ENCODE data around the gene ZNF141. TPM values are rescaled to one million over a fixed set of nuclear protein-coding genes. Genes with fewer than 3 reads are reported as not detected.
A peak's percentile ranks its signal among the peaks of the same experiment; 100 is the strongest.
"Not testable (repeated sequence)": the region's sequence is repeated elsewhere in the genome, so short reads cannot be mapped to it uniquely, and the experiment has no call there.

Gene ZNF141
- 10.5 TPM for polyA plus RNA-seq

GRCh38 chr4:337143-337931 lies at the start of gene ZNF141:
TSS of gene ZNF141 (plus strand) at chr4:337814. CDS start at chr4:337984, 170 bp downstream.
- peaks cover 3 to 26% (median 20%) of the 10 kb centered on the region in 3 donors for H3K9me3 Mint-ChIP-seq
- peak within 1 kb of the TSS; percentile 96 to 99 (median 97) for H3K27ac Mint-ChIP-seq
- peak within 1 kb of the TSS; percentile 95 to 100 (median 98) for H3K4me3 Mint-ChIP-seq
- H3K36me3 Mint-ChIP-seq: peaks cover 16% of the 10 kb centered on the region
- H3K4me1 Mint-ChIP-seq: peaks cover 16 to 31% (median 28%) of the 10 kb centered on the region in 3 donors
- H3K27me3 Mint-ChIP-seq: no peaks in the 10 kb centered on the region

GRCh38 chr4:288891-289290 lies 48.7 kb upstream of the ZNF141 start:
- no peaks in the 10 kb centered on the region for H3K27me3 Mint-ChIP-seq
- H3K9me3 Mint-ChIP-seq: peaks cover 14 to 28% (median 25%) of the 10 kb centered on the region in 3 donors
- no peak overlapping the region for H3K27ac Mint-ChIP-seq
- H3K4me1 Mint-ChIP-seq: no peaks in the 10 kb centered on the region
- H3K36me3 Mint-ChIP-seq: peaks cover 4% of the 10 kb centered on the region
- H3K4me3 Mint-ChIP-seq: no peak overlapping the region

GRCh38 chr4:294732-295131 lies 42.9 kb upstream of the ZNF141 start:
- Mint-ChIP-seq H3K27ac (no peak overlapping the region), H3K4me3 (no peak overlapping the region), H3K27me3 (no peaks in the 10 kb centered on the region), H3K36me3 (peaks cover 2% of the 10 kb centered on the region), H3K4me1 (no peaks in the 10 kb centered on the region), H3K9me3 (peaks cover 9 to 27% (median 14%) of the 10 kb centered on the region in 3 donors)

- peaks cover 1% of the 10 kb centered on the region for H3K27me3 Mint-ChIP-seq
- H3K4me1 Mint-ChIP-seq: peaks cover 5 to 11% (median 6%) of the 10 kb centered on the region in 3 donors
- H3K4me3 Mint-ChIP-seq: no peak overlapping the region
- H3K36me3 Mint-ChIP-seq: peaks cover 6% of the 10 kb centered on the region
- H3K27ac Mint-ChIP-seq: no peak overlapping the region
- peaks cover 5 to 30% (median 27%) of the 10 kb centered on the region in 3 donors for H3K9me3 Mint-ChIP-seq
Observed at GRCh38 chr4:302381-302780, 35.2 kb upstream of the ZNF141 start.

GRCh38 chr4:304516-304915 lies 33.1 kb upstream of the ZNF141 start:
- Mint-ChIP-seq H3K4me1 (peaks cover 5 to 11% (median 9%) of the 10 kb centered on the region in 3 donors), H3K9me3 (peaks cover 5 to 27% (median 23%) of the 10 kb centered on the region in 3 donors)
- not testable (repeated sequence) for H3K27ac Mint-ChIP-seq

GRCh38 chr4:304969-305680 lies 32.5 kb upstream of the ZNF141 start, which contains the start of gene ZNF732:
TSS of gene ZNF732 (minus strand) at chr4:305474. CDS start at chr4:305310, 164 bp downstream.
- Mint-ChIP-seq H3K4me1 (peaks cover 5 to 11% (median 9%) of the 10 kb centered on the region in 3 donors), H3K9me3 (peaks cover 5 to 27% (median 25%) of the 10 kb centered on the region in 3 donors), H3K4me3 (peak within 1 kb of the TSS in 3 of 4 donors; percentile 5 to 70 (median 59)), H3K27me3 (peaks cover 1% of the 10 kb centered on the region), H3K27ac (peak within 1 kb of the TSS; percentile 34 to 79 (median 58)), H3K36me3 (peaks cover 5% of the 10 kb centered on the region)

More at GRCh38 chr4:304516-304915, 33.1 kb upstream of the ZNF141 start:
- H3K36me3 Mint-ChIP-seq, H3K27me3 Mint-ChIP-seq: not testable (repeated sequence)
- peak overlapping the region in 1 of 4 donors; percentile 55 for H3K4me3 Mint-ChIP-seq

- H3K4me3 Mint-ChIP-seq: peak overlapping the region in 2 of 4 donors; percentile 5 to 59
Observed at GRCh38 chr4:306551-306961, 31.1 kb upstream of the ZNF141 start.

GRCh38 chr4:309807-310206 lies 27.8 kb upstream of the ZNF141 start:
- H3K4me3 Mint-ChIP-seq: no peak overlapping the region
- H3K27ac Mint-ChIP-seq: no peak overlapping the region
- H3K9me3 Mint-ChIP-seq: peaks cover 7 to 23% (median 18%) of the 10 kb centered on the region in 3 donors
- peaks cover 5 to 11% (median 10%) of the 10 kb centered on the region in 3 donors for H3K4me1 Mint-ChIP-seq
- H3K27me3 Mint-ChIP-seq: no peaks in the 10 kb centered on the region
- H3K36me3 Mint-ChIP-seq: no peaks in the 10 kb centered on the region

More at GRCh38 chr4:306551-306961, 31.1 kb upstream of the ZNF141 start:
- Mint-ChIP-seq H3K4me1 (peaks cover 5 to 11% (median 9%) of the 10 kb centered on the region in 3 donors), H3K9me3 (peaks cover 5 to 33% (median 25%) of the 10 kb centered on the region in 3 donors), H3K36me3 (peaks cover 3% of the 10 kb centered on the region), H3K27ac (peak overlapping the region; percentile 34 to 79 (median 58)), H3K27me3 (peaks cover 1% of the 10 kb centered on the region)

- no peak overlapping the region for H3K27ac Mint-ChIP-seq
- H3K36me3 Mint-ChIP-seq: no peaks in the 10 kb centered on the region
- peaks cover 18 to 38% (median 27%) of the 10 kb centered on the region in 3 donors for H3K9me3 Mint-ChIP-seq
Observed at GRCh38 chr4:314296-314903, 23.2 kb upstream of the ZNF141 start.

GRCh38 chr4:328729-329128 lies 8.9 kb upstream of the ZNF141 start:
- peaks cover 0 to 7% (median 5%) of the 10 kb centered on the region in 3 donors for H3K4me1 Mint-ChIP-seq
- peaks cover 2% of the 10 kb centered on the region for H3K36me3 Mint-ChIP-seq
- H3K9me3 Mint-ChIP-seq: peaks cover 2 to 9% (median 3%) of the 10 kb centered on the region in 3 donors
- no peaks in the 10 kb centered on the region for H3K27me3 Mint-ChIP-seq
- H3K27ac Mint-ChIP-seq: peak overlapping the region in 2 of 3 donors; percentile 36 to 55
- H3K4me3 Mint-ChIP-seq: no peak overlapping the region

More at GRCh38 chr4:314296-314903, 23.2 kb upstream of the ZNF141 start:
- Mint-ChIP-seq H3K4me1 (peaks cover 0 to 1% (median 0%) of the 10 kb centered on the region in 3 donors), H3K4me3 (no peak overlapping the region), H3K27me3 (peaks cover 3% of the 10 kb centered on the region)

GRCh38 chr4:335515-335914 lies 2.1 kb upstream of the ZNF141 start:
- peaks cover 9% of the 10 kb centered on the region for H3K36me3 Mint-ChIP-seq
- peaks cover 16 to 27% (median 25%) of the 10 kb centered on the region in 3 donors for H3K4me1 Mint-ChIP-seq
- peaks cover 0 to 16% (median 14%) of the 10 kb centered on the region in 3 donors for H3K9me3 Mint-ChIP-seq
- H3K27me3 Mint-ChIP-seq: no peaks in the 10 kb centered on the region
- H3K27ac Mint-ChIP-seq: peak overlapping the region in 2 of 3 donors; percentile 14 to 91
- H3K4me3 Mint-ChIP-seq: peak overlapping the region; percentile 48 to 83 (median 76)

GRCh38 chr4:336099-336892 lies 1.3 kb upstream of the ZNF141 start:
- peaks cover 0 to 19% (median 17%) of the 10 kb centered on the region in 3 donors for H3K9me3 Mint-ChIP-seq
- H3K4me3 Mint-ChIP-seq: peak overlapping the region; percentile 78 to 99 (median 89)
- H3K4me1 Mint-ChIP-seq: peaks cover 16 to 28% (median 28%) of the 10 kb centered on the region in 3 donors
- peaks cover 12% of the 10 kb centered on the region for H3K36me3 Mint-ChIP-seq
- H3K27ac Mint-ChIP-seq: peak overlapping the region; percentile 96 to 99 (median 97)
- no peaks in the 10 kb centered on the region for H3K27me3 Mint-ChIP-seq

- Mint-ChIP-seq H3K27ac (peak overlapping the region; percentile 96 to 99 (median 97)), H3K9me3 (peaks cover 0 to 22% (median 17%) of the 10 kb centered on the region in 3 donors), H3K4me1 (peaks cover 16 to 28% (median 28%) of the 10 kb centered on the region in 3 donors), H3K27me3 (no peaks in the 10 kb centered on the region), H3K36me3 (peaks cover 13% of the 10 kb centered on the region), H3K4me3 (peak overlapping the region; percentile 95 to 100 (median 98))
Observed at GRCh38 chr4:336893-337142, 796 bp upstream of the ZNF141 start.
